HG03103 (cell line): ENCODE results near the gene CPLX4.

Source experiments
- ATAC-seq: cut with Tn5 transposase; IDR thresholded peaks from one replicate; pipeline ENCODE4 v1.9.1; 2021; ENCODE audit warnings: low read depth; ENCODE audit not compliant: unreplicated experiment

The CPLX4 gene

DNA sequence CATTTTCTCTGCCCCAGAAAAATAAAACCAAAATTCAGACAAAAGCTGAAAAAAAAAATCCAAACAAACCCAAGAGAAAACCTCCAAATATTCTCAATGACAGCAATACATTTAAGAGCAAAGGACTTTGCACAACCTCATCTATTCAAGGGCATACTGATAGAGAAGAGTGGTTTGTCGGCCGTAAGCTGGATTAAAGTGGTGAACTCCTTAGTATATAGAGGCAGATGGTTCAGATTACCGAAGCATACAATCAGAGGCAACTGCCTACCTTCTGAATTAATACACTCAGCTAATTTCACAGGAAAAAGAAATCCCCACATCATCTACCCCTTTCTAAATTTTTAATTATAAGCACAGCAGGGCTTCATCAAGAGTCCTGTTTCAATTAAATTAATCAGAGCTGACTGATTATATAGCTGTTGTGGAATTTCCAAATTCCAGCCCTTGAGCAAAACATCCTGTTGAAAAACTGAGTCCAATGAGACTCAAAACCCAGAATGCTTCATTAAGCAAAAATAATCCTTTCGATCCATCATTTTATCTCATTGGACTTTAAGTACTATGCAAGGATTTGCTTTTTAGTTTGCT lies at the start of gene CPLX4:
TSS of gene CPLX4 (minus strand) at position 190 of the 591 bp plus-strand sequence. CDS start at position 3, 187 bp downstream.
- ATAC-seq = no peak

- ATAC-seq = no peak
Measured at GRCh38 chr18:59360381-59360780, 41.9 kb upstream of the CPLX4 start.

GRCh38 chr18:59359576-59359952 lies 41.1 kb upstream of the CPLX4 start:
- ATAC-seq = peak; percentile 8

- peak; percentile 94 for ATAC-seq
Measured at GRCh38 chr18:59358712-59359575, 40.5 kb upstream of the CPLX4 start, which contains the start of gene LMAN1. LMAN1 (minus strand) TSS chr18:59359265; CDS start chr18:59359244, 21 bp downstream.

- no peak for ATAC-seq
Measured at GRCh38 chr18:59358414-59358711, 39.9 kb upstream of the CPLX4 start.

DNA sequence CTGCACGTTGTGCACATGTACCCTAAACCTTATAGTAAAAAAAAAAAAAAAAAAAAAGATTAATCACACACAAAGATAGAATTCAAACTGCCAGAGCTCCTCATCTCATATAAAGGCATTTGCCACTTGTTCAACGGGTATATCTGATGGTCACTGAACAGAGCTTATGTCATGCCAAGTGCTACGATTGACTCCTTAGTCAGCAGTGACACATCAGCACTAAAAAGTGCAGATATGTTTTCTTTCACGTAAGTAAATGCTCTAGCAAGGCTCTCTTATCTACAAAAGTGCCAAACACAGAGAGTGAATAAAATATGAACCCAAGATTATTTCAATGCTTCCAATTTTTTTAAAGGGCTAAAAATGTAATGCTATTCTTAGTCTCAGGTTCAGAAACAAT lies 39.5 kb upstream of the CPLX4 start:
- no peak for ATAC-seq

DNA sequence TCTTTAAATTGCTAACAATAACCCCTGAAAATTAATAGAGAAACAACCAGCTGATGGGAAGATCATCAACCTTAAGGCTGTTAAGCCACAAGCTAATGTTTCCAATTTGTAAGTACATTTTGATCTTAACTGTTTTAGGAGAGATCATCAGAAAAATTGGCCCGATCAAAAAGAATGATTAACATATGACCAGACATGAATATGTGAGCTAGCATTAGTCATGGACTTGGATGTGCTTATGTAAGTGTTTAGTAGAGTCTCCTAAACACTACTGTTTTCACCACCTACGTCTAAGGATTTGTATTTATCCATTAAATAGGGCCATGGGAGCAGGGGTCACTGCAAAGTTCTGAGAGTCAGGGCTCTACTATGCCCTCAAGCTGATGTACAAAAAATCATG lies 36.3 kb upstream of the CPLX4 start:
- ATAC-seq = no peak

DNA sequence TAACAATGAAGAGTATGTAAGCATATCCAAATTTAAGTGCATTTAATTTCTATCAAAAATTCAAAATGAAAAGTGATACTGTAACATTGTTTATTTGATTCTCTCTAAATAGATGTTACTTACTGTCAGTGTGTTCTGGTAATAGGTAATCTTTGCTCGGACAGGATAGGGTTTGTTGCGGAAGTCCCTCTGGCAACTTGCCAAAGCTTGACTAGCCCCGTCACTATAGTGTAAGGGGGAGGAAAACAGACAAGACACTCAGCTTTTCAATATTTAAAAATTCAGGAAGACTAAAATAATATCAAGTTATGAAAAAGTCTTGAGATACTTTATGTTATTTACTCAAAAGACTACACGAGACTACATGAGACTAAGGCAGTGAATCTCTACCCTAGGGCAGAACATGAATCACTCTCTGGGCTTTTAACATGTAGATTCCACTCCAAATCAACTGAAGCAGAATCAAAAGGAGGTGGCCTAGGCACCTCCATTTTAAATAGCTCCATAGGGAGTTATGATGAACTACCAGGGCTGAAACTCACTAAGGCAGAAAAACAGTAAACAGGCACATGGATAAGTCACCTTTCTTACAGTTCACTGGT lies 34.7 kb upstream of the CPLX4 start:
- ATAC-seq = no peak

DNA sequence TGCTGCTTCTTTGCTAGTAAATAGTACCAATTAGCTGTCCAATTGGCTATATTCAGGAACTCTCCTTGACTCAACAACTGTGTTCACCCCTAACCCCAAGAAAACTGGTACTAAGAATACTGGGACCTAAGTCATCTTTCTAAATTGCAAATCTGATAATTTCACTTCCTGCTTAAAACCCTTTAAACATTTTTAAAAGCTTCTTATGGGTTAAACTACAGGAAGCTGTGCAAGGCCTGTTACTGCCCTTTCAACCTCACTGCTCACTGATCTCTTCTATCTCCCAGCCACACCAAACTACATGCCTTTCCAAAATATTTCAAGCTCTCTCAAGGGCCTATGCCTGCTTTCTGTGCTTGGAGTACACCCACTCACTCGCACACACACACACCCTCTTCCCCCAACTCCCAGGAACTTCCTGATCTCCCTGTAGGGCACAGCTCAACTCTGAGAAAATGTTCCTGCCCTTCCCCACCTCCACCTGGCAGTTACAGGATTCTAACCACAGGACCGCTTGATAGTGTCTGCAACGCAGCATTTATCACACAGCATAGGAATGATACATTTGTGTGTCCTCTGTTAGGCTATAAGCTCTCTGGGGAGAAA lies 33.9 kb upstream of the CPLX4 start:
- peak; percentile 61 for ATAC-seq

DNA sequence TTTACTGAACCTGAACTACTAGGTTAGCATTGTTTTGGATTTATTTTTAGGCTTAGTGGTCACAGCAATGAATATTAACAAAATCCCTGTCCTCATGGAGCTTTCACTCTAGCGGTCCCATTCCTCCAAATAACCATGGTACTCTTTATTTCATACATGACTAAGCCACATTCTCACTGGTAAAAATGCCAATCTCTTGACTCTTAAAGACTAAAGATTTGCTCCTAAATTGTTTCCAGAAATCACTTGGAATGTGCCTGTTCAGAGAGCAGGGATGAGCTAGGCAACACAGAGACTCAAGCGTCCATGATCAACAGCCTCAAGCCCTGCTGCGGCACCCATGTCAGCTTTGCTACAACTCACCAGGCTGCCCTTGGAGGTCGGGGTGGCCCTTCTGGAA lies 27.1 kb upstream of the CPLX4 start:
- ATAC-seq = no peak

- ATAC-seq = no peak
Measured at GRCh38 chr18:59344996-59345395, 26.5 kb upstream of the CPLX4 start.

DNA sequence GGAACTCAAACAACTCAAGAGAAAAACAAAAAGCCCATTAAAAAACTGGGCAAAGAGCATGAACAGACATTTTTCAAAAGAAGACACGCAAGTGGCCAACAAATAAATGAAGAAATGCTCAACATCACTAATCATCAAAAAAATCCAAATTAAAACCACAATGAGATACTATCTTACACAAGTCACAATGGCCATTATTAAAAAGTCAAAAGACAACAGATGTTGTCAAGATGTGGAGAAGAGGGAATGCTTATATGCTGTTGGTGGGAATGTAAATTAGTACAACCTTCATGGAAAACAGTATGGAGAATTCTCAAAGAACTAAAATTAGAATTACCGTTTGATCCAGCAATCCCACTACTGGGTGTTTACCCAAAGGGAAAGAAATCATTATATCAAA lies 25.5 kb upstream of the CPLX4 start:
- no peak for ATAC-seq

DNA sequence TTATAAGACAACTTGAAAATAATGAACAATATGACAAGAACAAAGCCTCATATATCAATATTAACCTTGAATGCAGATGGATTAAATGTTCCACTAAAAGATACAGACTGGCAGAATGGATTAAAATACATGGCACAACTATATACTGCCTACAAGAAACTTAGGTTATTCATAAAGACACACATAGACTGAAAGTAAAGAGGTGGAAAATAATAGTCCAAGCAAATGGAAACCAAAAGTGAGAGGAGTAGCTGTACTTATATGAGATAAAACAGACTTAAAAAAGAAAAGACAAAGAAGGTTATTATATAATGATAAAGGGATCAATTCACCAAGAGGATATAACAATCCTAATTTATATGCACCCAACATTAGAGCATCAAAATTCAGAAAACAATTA lies 22.4 kb upstream of the CPLX4 start:
- no peak for ATAC-seq

- no peak for ATAC-seq
Measured at GRCh38 chr18:59340312-59340711, 21.9 kb upstream of the CPLX4 start.

DNA sequence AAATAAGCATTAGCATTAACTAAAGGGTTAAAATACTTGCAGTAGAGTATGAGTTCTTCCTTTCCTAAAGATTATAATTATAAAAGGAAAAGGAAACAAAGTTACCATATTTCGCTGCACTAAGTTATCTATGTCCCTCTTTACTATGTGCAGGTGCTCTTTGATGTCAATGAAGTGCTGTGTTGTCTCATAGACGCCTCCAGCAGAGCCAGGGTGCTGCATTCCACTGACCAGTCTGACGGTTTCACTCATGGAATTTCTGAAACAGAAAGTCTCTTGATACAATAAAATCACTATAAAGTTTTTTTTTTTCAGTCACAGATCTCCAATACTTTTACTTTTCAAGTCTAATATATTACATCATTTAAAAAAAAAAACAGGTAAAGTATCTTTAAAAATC lies 14.5 kb upstream of the CPLX4 start:
- ATAC-seq = no peak

DNA sequence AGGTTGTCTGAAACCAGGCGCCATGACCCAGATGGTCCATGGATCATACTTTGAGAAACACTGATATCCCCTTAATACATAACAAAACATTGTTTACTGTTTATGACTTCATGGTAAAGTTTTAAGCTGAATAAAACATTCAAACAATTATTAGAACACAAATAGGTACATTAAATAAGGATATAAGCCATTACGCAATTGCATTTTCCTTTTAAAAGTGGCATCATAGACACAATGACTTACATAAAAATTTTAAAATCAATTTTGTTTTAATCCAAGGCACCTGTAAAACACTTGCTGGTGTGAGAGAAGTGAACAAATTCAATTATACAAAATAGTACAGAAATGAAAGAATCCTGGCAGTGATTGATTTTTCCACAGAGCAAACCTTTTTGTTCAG lies 10.2 kb upstream of the CPLX4 start:
- ATAC-seq = no peak

GRCh38 chr18:59325965-59326364 lies 7.5 kb upstream of the CPLX4 start:
- no peak for ATAC-seq

DNA sequence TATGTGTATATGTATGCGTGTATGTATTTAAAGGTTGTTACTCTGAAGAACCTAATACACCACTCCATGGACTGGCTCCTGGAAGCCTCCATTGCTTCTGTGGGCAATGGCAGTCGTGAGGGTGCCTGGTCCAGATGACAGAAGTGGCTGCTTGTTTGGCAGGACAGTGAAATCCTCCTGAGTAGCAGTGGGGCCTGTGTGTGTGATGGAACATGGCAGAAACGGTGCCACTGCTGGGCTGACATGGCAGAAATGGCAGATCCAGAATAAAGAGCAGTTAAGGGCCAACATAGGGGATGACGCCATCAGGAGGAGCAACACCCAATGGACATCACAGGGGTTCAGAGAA lies 6.1 kb upstream of the CPLX4 start:
- no peak for ATAC-seq

DNA sequence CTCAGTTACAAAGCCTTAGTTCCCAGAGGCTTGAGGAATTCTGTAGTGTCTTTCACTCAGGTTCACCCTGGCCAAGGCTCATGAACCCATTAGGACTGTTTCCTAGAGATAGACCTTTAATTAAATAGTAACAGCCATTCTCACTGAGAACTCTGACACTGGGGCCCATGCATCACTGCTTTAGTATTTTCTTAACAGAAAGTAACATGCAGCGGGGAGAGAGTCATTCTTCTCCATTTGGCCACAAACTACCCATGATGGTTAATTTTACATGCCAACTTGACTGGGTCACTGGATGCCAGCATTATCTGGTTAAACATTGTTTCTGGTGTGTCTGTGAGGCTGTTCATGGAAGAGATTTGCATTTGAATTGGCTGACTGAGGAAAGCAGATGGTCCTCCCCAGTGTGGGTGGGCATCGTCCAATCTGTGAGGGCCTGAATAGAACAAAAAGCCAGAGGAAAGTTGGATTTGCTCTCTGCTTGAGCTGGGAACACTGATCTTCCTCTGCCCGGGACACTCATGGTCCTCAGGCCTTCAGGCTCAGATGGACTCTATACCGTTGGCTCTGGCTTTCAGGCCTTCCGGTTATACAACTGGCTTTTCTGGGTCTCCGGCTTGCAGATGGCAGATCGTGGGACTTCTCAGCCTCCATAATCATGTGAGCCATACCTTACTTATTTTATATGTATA lies 5.6 kb upstream of the CPLX4 start:
- ATAC-seq = no peak

- ATAC-seq = no peak
Measured at GRCh38 chr18:59311631-59312030, 6.8 kb downstream of the CPLX4 start.

DNA sequence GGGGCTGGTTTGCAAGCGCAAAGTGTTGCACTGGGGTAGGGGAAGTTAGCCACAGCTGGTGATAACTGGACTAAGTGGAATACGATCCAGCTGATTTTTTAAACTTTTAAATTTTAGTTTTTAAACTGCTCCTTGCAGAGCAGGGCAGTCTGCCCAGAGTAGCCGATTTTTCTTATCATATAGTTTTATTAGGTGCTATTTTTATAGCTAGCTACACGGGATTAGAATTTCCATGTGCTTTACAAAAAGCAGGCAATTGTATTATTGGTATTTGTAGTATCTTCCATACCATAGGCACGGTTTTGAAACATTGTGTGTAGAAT lies 9.6 kb downstream of the CPLX4 start:
- ATAC-seq = no peak
